Activated naive CD4-positive, alpha-beta T cell treated with anti-CD3 and anti-CD28 coated beads for 36 hours (primary cell): ENCODE results near the gene LSM11. TPM values are rescaled to one million over a fixed set of nuclear protein-coding genes. Genes with fewer than 3 reads are reported as not detected.

Experiments
- CTCF ChIA-PET: fragments of 350-600 bp; sonication (Branson Sonifier 250); formaldehyde crosslinking; loops from one replicate; lab custom pipeline; 2021; ENCODE audit warnings: antibody characterized with exemption; lab: Charles Lee
- DNase-seq: peaks from one replicate; pipeline ENCODE4 v3.0.0-alpha.2; 2020
- H3K27ac Mint-ChIP-seq: one replicate; pipeline ENCODE4 v1.8.0; 2021; ENCODE audit warnings: mild to moderate bottlenecking, mixed read lengths
- H3K27me3 Mint-ChIP-seq: one replicate; pipeline ENCODE4 v1.8.0; 2021; ENCODE audit warnings: low read depth, mixed read lengths
- H3K36me3 Mint-ChIP-seq: one replicate; pipeline ENCODE4 v1.8.0; 2021; ENCODE audit warnings: low read depth, mixed read lengths
- H3K4me1 Mint-ChIP-seq: one replicate; pipeline ENCODE4 v1.8.0; 2021; ENCODE audit warnings: low read depth, mixed read lengths
- H3K4me3 Mint-ChIP-seq: one replicate; pipeline ENCODE4 v1.8.0; 2021; ENCODE audit warnings: mild to moderate bottlenecking, moderate library complexity, mixed read lengths
- H3K9me3 Mint-ChIP-seq: one replicate; pipeline ENCODE4 v1.8.0; 2021; ENCODE audit warnings: mixed read lengths
- intact Hi-C: fragments of 100-400 bp; cut with micrococcal nuclease; formaldehyde crosslinking; loops from one replicate; pipeline ENCODE4 v1.15.1; 2023
- total RNA-seq, 2 experiments: library from RNA; stranded (reverse); gene quantifications; one replicate each; pipeline ENCODE4 v1.2.3, GENCODE V29; 2021

LSM11 gene
- total RNA-seq, 2 experiments from 2014 or later: 8.2 to 8.8 TPM

GRCh38 chr5:157785801-157786200 lies 42.3 kb downstream of the LSM11 start:
- no peak for DNase-seq
- H3K27ac Mint-ChIP-seq: no peak overlapping the region
- H3K27me3 Mint-ChIP-seq: no peaks in the 10 kb centered on the region
- no peaks in the 10 kb centered on the region for H3K4me1 Mint-ChIP-seq
- no peaks in the 10 kb centered on the region for H3K9me3 Mint-ChIP-seq
- intact Hi-C loops: no loop called here
- CTCF ChIA-PET: interaction anchor here (0.8 kb wide), 1 partner anchor 43 kb away, joined by 3 read pairs; the partner anchor contains the start of gene LSM11
- peaks cover 3% of the 10 kb centered on the region for H3K36me3 Mint-ChIP-seq
- no peak overlapping the region for H3K4me3 Mint-ChIP-seq

GRCh38 chr5:157793301-157793700 lies 49.8 kb downstream of the LSM11 start:
- Mint-ChIP-seq H3K4me3 (no peak overlapping the region), H3K27me3 (no peaks in the 10 kb centered on the region), H3K4me1 (peaks cover 9% of the 10 kb centered on the region), H3K36me3 (peaks cover 18% of the 10 kb centered on the region), H3K27ac (no peak overlapping the region), H3K9me3 (no peaks in the 10 kb centered on the region)
- DNase-seq: no peak
- intact Hi-C loops: no loop called here
- CTCF ChIA-PET: interaction anchor here (1.0 to 1.6 kb wide), 3 partner anchors 156 to 161 kb away, joined by 3 read pairs; no protein-coding TSS in a partner anchor

- Mint-ChIP-seq H3K4me1 (no peaks in the 10 kb centered on the region), H3K4me3 (no peak overlapping the region), H3K36me3 (peaks cover 9% of the 10 kb centered on the region), H3K27ac (no peak overlapping the region), H3K27me3 (no peaks in the 10 kb centered on the region), H3K9me3 (no peaks in the 10 kb centered on the region)
- intact Hi-C loops: no loop called here
- CTCF ChIA-PET: no interaction called here
- DNase-seq: no peak
Observed at GRCh38 chr5:157799578-157799977, 56.1 kb downstream of the LSM11 start.

GRCh38 chr5:157800137-157800536 lies 56.6 kb downstream of the LSM11 start:
- intact Hi-C loops: no loop called here
- Mint-ChIP-seq H3K4me1 (no peaks in the 10 kb centered on the region), H3K27me3 (no peaks in the 10 kb centered on the region), H3K9me3 (no peaks in the 10 kb centered on the region), H3K4me3 (no peak overlapping the region), H3K36me3 (peaks cover 9% of the 10 kb centered on the region), H3K27ac (no peak overlapping the region)
- CTCF ChIA-PET: no interaction called here
- no peak for DNase-seq

- Mint-ChIP-seq H3K36me3 (peaks cover 17% of the 10 kb centered on the region), H3K9me3 (no peaks in the 10 kb centered on the region), H3K27ac (no peak overlapping the region), H3K4me3 (no peak overlapping the region), H3K27me3 (no peaks in the 10 kb centered on the region), H3K4me1 (no peaks in the 10 kb centered on the region)
- CTCF ChIA-PET: interaction anchor here (2.3 kb wide), 1 partner anchor 146 kb away, joined by 7 read pairs; no protein-coding TSS in a partner anchor
- intact Hi-C loops: no loop called here
- no peak for DNase-seq
Observed at GRCh38 chr5:157802736-157803135, 59.2 kb downstream of the LSM11 start.

- no peak for DNase-seq
- Mint-ChIP-seq H3K36me3 (peaks cover 19% of the 10 kb centered on the region), H3K9me3 (no peaks in the 10 kb centered on the region), H3K4me3 (no peak overlapping the region), H3K4me1 (no peaks in the 10 kb centered on the region), H3K27ac (no peak overlapping the region), H3K27me3 (no peaks in the 10 kb centered on the region)
- intact Hi-C loops: no loop called here
- CTCF ChIA-PET: interaction anchor here (0.9 to 1.2 kb wide), 2 partner anchors 12 to 141 kb away, joined by 4 read pairs; no protein-coding TSS in a partner anchor
Observed at GRCh38 chr5:157808043-157808442, 64.5 kb downstream of the LSM11 start.

Other genes starting within 250 kb of the LSM11 start
- 10 to 100 TPM; 37.3 to 39.3 TPM for gene ADAM19, start 167.9 kb upstream of the LSM11 start, total RNA-seq
- under 1 TPM; 0.36 to 0.57 TPM for gene SOX30, start 91.3 kb upstream of the LSM11 start, total RNA-seq
- not detected for gene C5orf52, start 72.2 kb upstream of the LSM11 start, total RNA-seq
- 10 to 100 TPM; 28.1 to 30.2 TPM for gene THG1L, start 12.3 kb upstream of the LSM11 start, total RNA-seq
- 10 to 100 TPM; 31.0 to 32.7 TPM for gene CLINT1, start 115.4 kb downstream of the LSM11 start, total RNA-seq